ENCODE measurements around the gene ATP6V1B1. TPM values are rescaled to one million over a fixed set of nuclear protein-coding genes. Genes with fewer than 3 reads are reported as not detected.

Gene ATP6V1B1
- total RNA-seq, 2 donors from 2014 or later: not detected

DNA sequence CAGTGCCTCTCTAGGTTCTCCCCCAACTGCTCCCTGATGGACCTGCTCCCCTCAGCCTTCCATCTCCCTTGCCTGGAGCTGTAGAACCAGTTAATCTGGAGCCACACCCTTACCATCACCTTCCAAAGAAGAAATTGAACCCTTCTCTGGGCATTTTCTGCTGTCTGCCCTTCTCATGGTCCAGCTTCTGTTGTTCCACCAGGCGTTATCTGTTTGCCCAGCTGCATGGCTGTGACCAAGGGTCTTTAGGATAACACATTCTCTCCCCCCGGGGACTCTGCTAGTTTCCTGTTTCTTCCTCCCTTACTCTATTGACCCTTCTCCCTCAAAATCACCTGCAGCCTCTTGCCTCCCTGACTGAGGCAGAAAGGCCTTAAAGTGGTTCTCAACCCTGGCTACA is 39.5 kb downstream of the ATP6V1B1 start:
- Histone ChIP-seq H3K36me3 (ENCODE audit: control insufficient read depth, insufficient read depth, low read length) (no peaks in the 10 kb centered on the region), H3K27me3 (ENCODE audit: control insufficient read depth, insufficient read depth, low read length, poor library complexity, severe bottlenecking) (peaks cover 44% of the 10 kb centered on the region), H3K27ac (ENCODE audit: low read depth, low read length) (no peak overlapping the region), H3K9ac (ENCODE audit: extremely low read depth, low read length, poor library complexity, severe bottlenecking) (no peak overlapping the region), H3K4me1 (ENCODE audit: control insufficient read depth, insufficient read depth, low read length) (peaks cover 7% of the 10 kb centered on the region), H3K9me3 (ENCODE audit: control insufficient read depth, low read length) (no peaks in the 10 kb centered on the region), H3K4me3 (ENCODE audit: low read length) (no peak overlapping the region)
- no peaks in the 10 kb centered on the region for H3K36me3 Mint-ChIP-seq (ENCODE audit: low read depth)
- TF ChIP-seq, protein P1, sequence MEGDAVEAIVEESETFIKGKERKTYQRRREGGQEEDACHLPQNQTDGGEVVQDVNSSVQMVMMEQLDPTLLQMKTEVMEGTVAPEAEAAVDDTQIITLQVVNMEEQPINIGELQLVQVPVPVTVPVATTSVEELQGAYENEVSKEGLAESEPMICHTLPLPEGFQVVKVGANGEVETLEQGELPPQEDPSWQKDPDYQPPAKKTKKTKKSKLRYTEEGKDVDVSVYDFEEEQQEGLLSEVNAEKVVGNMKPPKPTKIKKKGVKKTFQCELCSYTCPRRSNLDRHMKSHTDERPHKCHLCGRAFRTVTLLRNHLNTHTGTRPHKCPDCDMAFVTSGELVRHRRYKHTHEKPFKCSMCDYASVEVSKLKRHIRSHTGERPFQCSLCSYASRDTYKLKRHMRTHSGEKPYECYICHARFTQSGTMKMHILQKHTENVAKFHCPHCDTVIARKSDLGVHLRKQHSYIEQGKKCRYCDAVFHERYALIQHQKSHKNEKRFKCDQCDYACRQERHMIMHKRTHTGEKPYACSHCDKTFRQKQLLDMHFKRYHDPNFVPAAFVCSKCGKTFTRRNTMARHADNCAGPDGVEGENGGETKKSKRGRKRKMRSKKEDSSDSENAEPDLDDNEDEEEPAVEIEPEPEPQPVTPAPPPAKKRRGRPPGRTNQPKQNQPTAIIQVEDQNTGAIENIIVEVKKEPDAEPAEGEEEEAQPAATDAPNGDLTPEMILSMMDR (conservative IDR thresholded peaks at IDR 0.05): no peak
- 84 to 89% methylated on average over 2 of the region's 2 CpGs for WGBS, 2 experiments (ENCODE audit: insufficient coverage in 1 of 2, insufficient read length in 1 of 2)
- H3K4me3 Mint-ChIP-seq: no peak overlapping the region
- peaks cover 44% of the 10 kb centered on the region for H3K27me3 Mint-ChIP-seq (ENCODE audit: insufficient read depth)
- H3K27ac Mint-ChIP-seq: no peak overlapping the region
- no peak for DNase-seq
- H3K4me1 Mint-ChIP-seq: peaks cover 25% of the 10 kb centered on the region
- no peaks in the 10 kb centered on the region for H3K9me3 Mint-ChIP-seq

GRCh38 chr2:70977605-70978205 is 42.0 kb downstream of the ATP6V1B1 start:
- no peak for DNase-seq

DNA sequence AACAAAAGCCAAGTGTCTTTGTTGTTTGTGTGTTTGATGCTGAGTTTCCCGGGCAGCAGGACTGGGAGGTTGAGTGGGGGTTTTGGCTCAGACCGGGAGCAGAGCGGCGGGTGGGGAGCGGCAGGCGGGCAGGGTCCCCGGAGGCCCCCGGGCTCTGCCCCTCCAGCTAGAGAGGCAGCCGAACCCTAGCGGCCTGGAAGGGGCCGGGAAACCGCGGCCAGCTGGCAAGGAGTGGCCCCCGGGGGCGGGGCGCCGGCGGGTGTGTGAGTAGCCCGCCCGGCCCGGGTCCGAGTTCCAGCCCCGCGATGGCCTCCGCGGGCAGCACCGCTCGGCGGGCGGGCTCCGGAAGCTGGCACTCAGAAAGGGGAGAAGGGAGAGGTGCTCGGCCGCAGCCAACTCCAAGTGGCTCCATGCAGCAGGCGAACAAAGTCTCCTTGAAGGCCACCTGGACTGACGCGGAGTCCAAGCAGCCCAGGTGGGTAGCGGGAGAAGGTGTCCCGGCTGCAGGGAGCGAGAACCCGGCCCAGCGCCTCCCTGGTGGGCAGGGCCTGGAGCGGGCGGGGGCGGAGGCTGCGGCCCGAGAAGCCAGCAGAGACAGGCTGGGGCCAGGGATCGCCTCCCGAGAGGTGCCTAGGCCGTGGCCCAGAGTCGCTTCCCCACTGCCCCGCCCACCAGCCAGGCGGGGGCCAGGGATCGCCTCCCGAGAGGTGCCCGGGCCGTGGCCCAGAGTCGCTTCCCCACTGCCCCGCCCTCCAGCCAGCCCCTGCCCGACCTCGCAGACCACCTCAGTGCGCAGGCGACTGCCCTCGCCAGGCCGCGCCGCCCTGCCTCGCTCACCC is 42.9 kb downstream of the ATP6V1B1 start, which contains the start of gene ANKRD53:
TSS of gene ANKRD53 (plus strand) at position 290 of the 839 bp plus-strand sequence. CDS start at position 306, 16 bp downstream.
- TF ChIP-seq, protein P1 (conservative IDR thresholded peaks at IDR 0.05): no peak
- peaks cover 20% of the 10 kb centered on the region for H3K27me3 ChIP-seq (ENCODE audit: control insufficient read depth, insufficient read depth, low read length, poor library complexity, severe bottlenecking)
- no peak within 1 kb of the TSS for H3K27ac Mint-ChIP-seq
- peaks cover 25% of the 10 kb centered on the region for H3K4me1 Mint-ChIP-seq
- peak within 1 kb of the TSS; percentile 58 for H3K4me3 Mint-ChIP-seq
- H3K27me3 Mint-ChIP-seq (ENCODE audit: insufficient read depth): peaks cover 22% of the 10 kb centered on the region
- WGBS, 2 experiments (ENCODE audit: insufficient coverage in 1 of 2, insufficient read length in 1 of 2): 4 to 13% methylated on average over 3 to 67 of the region's 67 CpGs
- H3K36me3 Mint-ChIP-seq (ENCODE audit: low read depth): no peaks in the 10 kb centered on the region
- peak; percentile 92 for DNase-seq
- no peak within 1 kb of the TSS for H3K27ac ChIP-seq (ENCODE audit: low read depth, low read length)
- no peaks in the 10 kb centered on the region for H3K9me3 ChIP-seq (ENCODE audit: control insufficient read depth, low read length)
- peak within 1 kb of the TSS; percentile 85 for H3K4me3 ChIP-seq (ENCODE audit: low read length)
- H3K9me3 Mint-ChIP-seq: no peaks in the 10 kb centered on the region
- no peaks in the 10 kb centered on the region for H3K36me3 ChIP-seq (ENCODE audit: control insufficient read depth, insufficient read depth, low read length)
- no peak within 1 kb of the TSS for H3K9ac ChIP-seq (ENCODE audit: extremely low read depth, low read length, poor library complexity, severe bottlenecking)
- peaks cover 7% of the 10 kb centered on the region for H3K4me1 ChIP-seq (ENCODE audit: control insufficient read depth, insufficient read depth, low read length)

More at GRCh38 chr2:70977605-70978205, 42.0 kb downstream of the ATP6V1B1 start:
- H3K27me3 Mint-ChIP-seq (ENCODE audit: insufficient read depth): peaks cover 25% of the 10 kb centered on the region
- no peak overlapping the region for H3K27ac Mint-ChIP-seq
- H3K4me3 Mint-ChIP-seq: peak overlapping the region; percentile 58
- no peak overlapping the region for H3K9ac ChIP-seq (ENCODE audit: extremely low read depth, low read length, poor library complexity, severe bottlenecking)
- H3K36me3 ChIP-seq (ENCODE audit: control insufficient read depth, insufficient read depth, low read length): no peaks in the 10 kb centered on the region
- WGBS, 2 experiments (ENCODE audit: insufficient coverage in 1 of 2, insufficient read length in 1 of 2): 61 to 66% methylated on average over 9 to 10 of the region's 14 CpGs
- H3K4me3 ChIP-seq (ENCODE audit: low read length): peak overlapping the region; percentile 85
- peaks cover 7% of the 10 kb centered on the region for H3K4me1 ChIP-seq (ENCODE audit: control insufficient read depth, insufficient read depth, low read length)
- H3K4me1 Mint-ChIP-seq: peaks cover 25% of the 10 kb centered on the region
- H3K36me3 Mint-ChIP-seq (ENCODE audit: low read depth): no peaks in the 10 kb centered on the region
- H3K27me3 ChIP-seq (ENCODE audit: control insufficient read depth, insufficient read depth, low read length, poor library complexity, severe bottlenecking): peaks cover 20% of the 10 kb centered on the region
- TF ChIP-seq, protein P1 (conservative IDR thresholded peaks at IDR 0.05): no peak
- H3K9me3 Mint-ChIP-seq: no peaks in the 10 kb centered on the region
- no peak overlapping the region for H3K27ac ChIP-seq (ENCODE audit: low read depth, low read length)
- no peaks in the 10 kb centered on the region for H3K9me3 ChIP-seq (ENCODE audit: control insufficient read depth, low read length)
